IPS DF 19.7 (cell line): ENCODE results near the gene KDM6B.

ENCODE experiments used
- DNase-seq: peaks from one replicate; pipeline ENCODE4 v3.0.0-alpha.2; 2013; ENCODE audit warnings: low read depth, low spot score

Gene KDM6B

DNA sequence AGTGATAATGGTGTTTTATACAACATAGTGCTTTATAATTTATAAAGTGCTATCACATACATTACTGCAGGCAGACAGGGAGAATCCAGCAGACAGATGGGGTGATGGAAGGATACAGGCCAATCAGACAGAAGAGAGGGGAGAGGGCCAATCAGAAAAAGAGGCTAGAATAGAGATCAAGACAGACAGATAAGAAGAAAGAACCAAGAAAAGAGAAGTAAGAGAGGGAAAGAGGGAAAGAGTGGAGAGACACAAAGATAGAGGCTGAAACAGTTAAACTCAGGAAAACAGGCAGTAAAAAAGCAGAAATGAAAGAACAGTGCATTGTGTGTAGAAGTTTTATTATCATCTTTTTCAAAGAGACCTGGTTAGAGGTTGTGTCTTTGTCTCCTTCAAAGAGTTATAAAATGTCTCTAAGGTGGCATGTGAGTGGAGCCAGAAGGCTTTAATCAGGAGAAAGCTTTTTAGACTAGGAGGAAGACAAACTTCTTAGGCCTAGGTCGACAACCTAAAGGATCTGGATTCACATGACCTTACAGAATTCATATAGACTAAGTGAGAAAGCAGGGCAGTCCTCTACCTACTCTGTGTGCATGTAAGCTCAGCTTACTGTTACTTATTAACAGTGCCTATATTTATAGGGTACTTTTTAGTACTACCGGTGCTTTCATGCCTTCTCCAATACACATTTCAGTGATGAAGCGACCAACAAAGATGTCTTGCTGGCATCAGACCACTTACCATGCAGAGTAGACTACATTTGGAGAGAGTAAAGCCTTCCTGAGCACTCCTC, 46.3 kb downstream of the KDM6B start:
- no peak for DNase-seq

DNA sequence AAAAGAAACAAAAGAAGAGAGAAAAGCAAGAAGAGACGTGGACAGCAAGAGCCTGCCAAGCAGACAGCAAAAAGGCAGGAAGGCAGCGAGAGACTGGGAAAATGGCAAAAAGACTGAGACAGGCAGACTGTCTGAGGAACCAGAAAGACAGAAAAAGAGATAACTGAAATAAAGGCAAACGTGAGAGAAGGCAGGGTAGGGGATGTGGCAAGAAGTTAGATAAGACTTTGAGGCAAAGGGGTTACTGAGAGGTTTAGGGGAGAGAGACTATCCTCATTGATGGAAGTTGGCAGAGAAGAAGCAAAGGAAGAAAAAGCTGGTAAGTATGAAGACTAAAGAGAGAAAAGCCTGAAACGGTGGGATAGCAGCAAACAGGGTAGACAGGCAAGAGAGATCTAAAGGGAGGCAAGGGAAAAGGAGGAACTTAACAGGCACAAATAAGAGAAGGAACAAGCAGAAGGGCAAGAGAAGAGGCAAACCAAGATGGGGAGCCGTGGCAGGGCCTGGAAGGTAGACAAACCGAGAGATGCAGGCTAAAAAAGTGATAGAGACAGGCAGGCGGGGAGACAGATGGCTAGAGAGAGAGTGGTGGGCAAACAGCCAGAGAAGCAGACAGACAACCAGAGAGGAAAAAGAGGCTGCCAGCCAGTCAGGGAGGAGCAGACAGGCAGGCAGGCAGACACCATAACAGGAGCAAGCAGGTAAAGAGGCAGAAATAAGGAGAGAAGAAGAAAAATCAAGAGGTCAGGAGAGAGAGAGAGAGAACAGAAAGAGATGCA, 47.4 kb downstream of the KDM6B start:
- no peak for DNase-seq

DNA sequence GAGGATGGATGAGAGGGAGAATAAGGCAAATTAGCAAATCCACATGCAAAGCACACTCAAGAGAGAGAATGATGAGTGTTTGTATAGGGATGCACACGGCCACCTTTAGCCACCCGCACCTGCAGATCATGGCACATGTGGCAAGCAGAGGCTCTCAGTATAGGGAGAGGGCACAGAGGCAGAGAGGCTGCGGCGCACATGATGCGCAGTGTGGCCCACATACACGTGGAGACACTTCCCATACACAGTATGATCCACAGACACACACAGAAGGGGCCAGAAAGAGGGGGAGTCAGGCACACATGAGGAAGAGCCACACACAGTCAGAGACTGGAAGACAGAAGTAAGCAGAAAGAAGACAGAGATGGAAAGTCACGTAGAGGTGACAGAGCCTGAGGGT, 48.1 kb downstream of the KDM6B start:
- DNase-seq: no peak

DNA sequence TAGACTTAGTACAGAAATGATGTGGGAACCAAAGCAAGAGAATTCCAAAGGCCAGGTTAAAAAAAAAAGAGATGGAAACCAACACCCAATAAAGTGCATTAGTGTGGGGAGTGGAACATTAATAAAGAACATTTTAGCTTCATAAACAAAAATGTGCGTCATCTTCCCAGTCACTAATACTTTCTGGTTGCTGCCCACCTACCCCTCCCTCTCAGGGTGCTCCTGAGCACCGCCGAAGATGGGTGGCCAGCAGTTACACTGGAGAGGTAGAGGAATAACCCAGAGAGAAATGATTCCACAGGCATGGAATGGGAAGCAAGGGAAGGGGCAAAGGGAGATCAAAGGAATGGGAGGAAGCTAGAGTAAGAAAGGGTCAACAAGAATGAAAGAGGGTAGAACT, 48.6 kb downstream of the KDM6B start:
- DNase-seq: no peak
